ENCODE measurements around the gene CSRNP2.
"Not testable (repeated sequence)": the region's sequence is repeated elsewhere in the genome, so short reads cannot be mapped to it uniquely, and the experiment has no call there.

CSRNP2 gene

GRCh38 chr12:51083126-51083833 lies at the start of gene CSRNP2:
Gene CSRNP2, minus strand, starts transcription at chr12:51083596. Its CDS starts 7,035 bp downstream, at chr12:51076561.
- DNase-seq, result peak; percentile 91

GRCh38 chr12:51132693-51133092 lies 49.3 kb upstream of the CSRNP2 start:
- no peak for DNase-seq

- DNase-seq, result no peak
These were observed 48.5 kb upstream of the CSRNP2 start for GRCh38 chr12:51131745-51132521.

GRCh38 chr12:51128919-51129318 lies 45.5 kb upstream of the CSRNP2 start:
- DNase-seq, result no peak

- DNase-seq, result no peak
These were observed 43.8 kb upstream of the CSRNP2 start for GRCh38 chr12:51127050-51127729.

- DNase-seq, result no peak
These were observed 42.9 kb upstream of the CSRNP2 start for GRCh38 chr12:51126297-51126696.

- DNase-seq, result no peak
These were observed 41.1 kb upstream of the CSRNP2 start for GRCh38 chr12:51124504-51124903.

GRCh38 chr12:51122844-51123243 lies 39.4 kb upstream of the CSRNP2 start:
- no peak for DNase-seq

- no peak for DNase-seq
These were observed 35.3 kb upstream of the CSRNP2 start for GRCh38 chr12:51118706-51119105.

GRCh38 chr12:51115533-51115932 lies 32.1 kb upstream of the CSRNP2 start:
- no peak for DNase-seq

GRCh38 chr12:51108136-51108535 lies 24.7 kb upstream of the CSRNP2 start:
- DNase-seq, result no peak

- DNase-seq, result no peak
These were observed 20.6 kb upstream of the CSRNP2 start for GRCh38 chr12:51103977-51104376.

GRCh38 chr12:51098611-51099010 lies 15.2 kb upstream of the CSRNP2 start:
- no peak for DNase-seq

- DNase-seq, result no peak
These were observed 7.4 kb upstream of the CSRNP2 start for GRCh38 chr12:51090705-51091229.

GRCh38 chr12:51087818-51088217 lies 4.4 kb upstream of the CSRNP2 start:
- no peak for DNase-seq

- no peak for DNase-seq
These were observed 3.5 kb upstream of the CSRNP2 start for GRCh38 chr12:51086933-51087332.

GRCh38 chr12:51085757-51086156 lies 2.4 kb upstream of the CSRNP2 start:
- DNase-seq, result no peak

GRCh38 chr12:51082561-51083125 lies 753 bp downstream of the CSRNP2 start:
- peak; percentile 9 for DNase-seq

- DNase-seq, result no peak
These were observed 2.0 kb downstream of the CSRNP2 start for GRCh38 chr12:51081421-51081820.

- DNase-seq, result no peak
These were observed 3.3 kb downstream of the CSRNP2 start for GRCh38 chr12:51080136-51080535.

GRCh38 chr12:51078866-51079265 lies 4.5 kb downstream of the CSRNP2 start:
- DNase-seq, result not testable (repeated sequence)

- not testable (repeated sequence) for DNase-seq
These were observed 5.0 kb downstream of the CSRNP2 start for GRCh38 chr12:51078346-51078745.

- no peak for DNase-seq
These were observed 5.5 kb downstream of the CSRNP2 start for GRCh38 chr12:51077930-51078329.

Measured in NCI-H2227 treated with DMSO at 0.1 percent for 48 hours (cell line).